Omental fat pad (tissue), 4 donors: ENCODE measurements around the gene SFT2D2. TPM values are rescaled to one million over a fixed set of nuclear protein-coding genes. Genes with fewer than 3 reads are reported as not detected.

Source experiments
- ATAC-seq: fragments of 150-250 bp; one replicate; pipeline ENCODE4 v1.9.1; 2016; ENCODE audit warnings: mild to moderate bottlenecking, moderate library complexity; ENCODE audit not compliant: low FRiP score
- DNase-seq: peaks from one replicate; pipeline ENCODE4 v3.0.0-alpha.2; 2019; ENCODE audit warnings: low spot score
- CTCF ChIP-seq, 3 donors: fragments of 450-650 bp; IDR thresholded peaks; one replicate each; pipeline ENCODE4 v1.5.1; 2016 to 2017; ENCODE audit warnings: antibody characterized with exemption in 3 of 3, mild to moderate bottlenecking in 3 of 3, moderate library complexity in 2 of 3
- total RNA-seq, 4 donors: library from RNA; depleted of rRNA; stranded (reverse); fragments of >200 nt; gene quantifications; one replicate each; pipeline ENCODE4 v1.1.0, GENCODE V29; 2016

SFT2D2 gene
- total RNA-seq, 4 donors from 2014 or later, result 36.8 to 41.0 (median 37.4) TPM

GRCh38 chr1:168223681-168224540 lies 1.9 kb upstream of the SFT2D2 start:
- ATAC-seq, result no peak
- no peak for DNase-seq
- TF ChIP-seq CTCF (IDR thresholded peaks at IDR 0.05), result no peak

GRCh38 chr1:168224991-168225390 lies 813 bp upstream of the SFT2D2 start:
- TF ChIP-seq CTCF (IDR thresholded peaks at IDR 0.05), result no peak
- no peak for DNase-seq
- no peak for ATAC-seq

- ATAC-seq (no peak), DNase-seq (no peak)
- no peak for TF ChIP-seq CTCF (IDR thresholded peaks at IDR 0.05)
Measured at GRCh38 chr1:168227620-168228019, 1.8 kb downstream of the SFT2D2 start.

- no peak for TF ChIP-seq CTCF (IDR thresholded peaks at IDR 0.05)
Measured at GRCh38 chr1:168229893-168230292, 4.1 kb downstream of the SFT2D2 start.

GRCh38 chr1:168230709-168231108 lies 4.9 kb downstream of the SFT2D2 start:
- no peak for ATAC-seq
- no peak for TF ChIP-seq CTCF (IDR thresholded peaks at IDR 0.05)
- DNase-seq, result no peak

More at GRCh38 chr1:168229893-168230292, 4.1 kb downstream of the SFT2D2 start:
- DNase-seq (no peak), ATAC-seq (no peak)

- ATAC-seq, result no peak
Measured at GRCh38 chr1:168234846-168235547, 9.2 kb downstream of the SFT2D2 start.

More at GRCh38 chr1:168234846-168235547, 9.2 kb downstream of the SFT2D2 start:
- TF ChIP-seq CTCF (IDR thresholded peaks at IDR 0.05), result no peak
- DNase-seq, result no peak
